GM19324 (cell line): ENCODE results near the gene ZNF649.
"Not testable (repeated sequence)": the region's sequence is repeated elsewhere in the genome, so short reads cannot be mapped to it uniquely, and the experiment has no call there.

Experiments used
- ATAC-seq: cut with Tn5 transposase; IDR thresholded peaks from one replicate; pipeline ENCODE4 v1.9.1; 2021; ENCODE audit warnings: mild to moderate bottlenecking, moderate library complexity; ENCODE audit not compliant: unreplicated experiment, low FRiP score

The ZNF649 gene

DNA sequence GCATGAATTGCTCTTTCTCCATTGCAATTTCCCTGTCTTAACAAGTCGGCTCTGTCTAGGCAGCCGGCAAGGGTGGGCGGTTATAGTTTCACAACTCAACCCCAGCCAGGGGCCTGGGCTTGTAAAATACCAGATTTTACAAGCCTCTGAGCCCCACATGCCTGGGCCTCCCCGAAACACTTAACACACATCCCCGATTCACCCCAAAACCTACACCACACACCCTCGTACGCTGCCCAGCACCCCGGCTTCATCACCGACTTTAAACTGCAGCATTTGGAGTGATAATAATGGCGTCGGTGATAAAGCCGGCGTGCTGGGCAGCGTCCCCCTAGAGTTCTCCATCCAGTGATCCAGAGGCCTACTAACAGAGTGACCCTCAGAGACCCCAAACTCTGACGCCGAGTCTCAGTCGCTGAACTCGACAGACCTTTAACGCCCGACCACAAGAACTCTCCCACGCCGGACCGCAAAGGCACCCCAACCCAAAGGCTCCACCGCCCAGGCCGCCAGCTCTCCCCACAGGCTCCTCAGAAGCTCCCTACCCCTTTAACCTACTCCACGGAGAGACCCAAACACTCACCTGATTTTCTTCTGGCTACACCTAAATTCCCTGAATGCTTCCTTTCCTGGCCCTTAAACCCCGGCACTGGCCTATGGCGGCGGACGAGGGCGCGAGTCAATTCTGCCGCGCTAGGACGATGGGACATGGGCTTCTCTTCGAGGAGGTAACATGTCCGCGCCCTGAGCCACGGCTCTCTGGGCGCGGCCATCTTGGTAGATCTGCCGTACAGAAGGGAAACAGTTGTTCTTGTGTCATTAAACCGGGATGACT, at the start of gene ZNF649:
ZNF649 (minus strand) TSS at position 687 of the 835 bp plus-strand sequence. CDS start 4,910 bp downstream, outside the sequence.
- ATAC-seq: peak; percentile 78

DNA sequence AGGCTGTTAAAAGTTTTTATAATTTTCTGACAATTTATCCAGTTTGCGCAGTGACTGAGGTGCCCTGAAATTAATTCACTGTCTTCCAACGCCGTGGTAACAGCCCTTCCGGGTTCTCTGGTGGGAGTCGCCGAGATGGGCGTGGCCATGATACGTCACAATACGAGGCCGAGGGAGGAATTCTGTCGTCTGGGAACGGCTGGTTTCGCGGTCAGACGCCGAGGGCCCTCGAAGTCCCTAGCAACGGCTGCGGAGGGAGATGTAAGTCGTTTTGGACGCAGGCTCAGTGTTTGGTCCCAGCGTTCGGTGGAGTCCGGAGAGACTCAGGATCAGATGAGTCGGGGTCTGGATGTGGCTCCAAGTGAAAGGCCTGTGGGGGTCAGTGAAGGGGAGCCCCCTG, 44.2 kb upstream of the ZNF649 start:
- ATAC-seq: no peak

DNA sequence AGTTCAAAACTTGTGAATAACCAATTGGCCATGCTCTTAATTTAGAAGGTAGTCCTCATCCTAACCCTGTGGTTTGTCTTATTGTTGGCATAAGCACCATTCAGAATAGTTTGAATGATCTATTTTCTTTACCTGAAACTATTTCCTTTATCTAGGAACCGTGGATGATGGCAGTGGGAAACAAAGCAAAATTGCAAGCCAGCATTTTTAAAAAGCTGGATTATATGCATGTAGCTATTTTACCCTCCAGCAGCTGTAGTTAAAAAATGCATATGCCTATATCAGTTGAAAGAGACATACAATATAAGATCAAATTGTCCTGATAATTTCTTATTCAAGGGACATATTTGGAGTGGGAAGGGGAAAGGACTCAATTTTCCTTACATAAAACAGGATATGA, 41.8 kb upstream of the ZNF649 start:
- no peak for ATAC-seq

DNA sequence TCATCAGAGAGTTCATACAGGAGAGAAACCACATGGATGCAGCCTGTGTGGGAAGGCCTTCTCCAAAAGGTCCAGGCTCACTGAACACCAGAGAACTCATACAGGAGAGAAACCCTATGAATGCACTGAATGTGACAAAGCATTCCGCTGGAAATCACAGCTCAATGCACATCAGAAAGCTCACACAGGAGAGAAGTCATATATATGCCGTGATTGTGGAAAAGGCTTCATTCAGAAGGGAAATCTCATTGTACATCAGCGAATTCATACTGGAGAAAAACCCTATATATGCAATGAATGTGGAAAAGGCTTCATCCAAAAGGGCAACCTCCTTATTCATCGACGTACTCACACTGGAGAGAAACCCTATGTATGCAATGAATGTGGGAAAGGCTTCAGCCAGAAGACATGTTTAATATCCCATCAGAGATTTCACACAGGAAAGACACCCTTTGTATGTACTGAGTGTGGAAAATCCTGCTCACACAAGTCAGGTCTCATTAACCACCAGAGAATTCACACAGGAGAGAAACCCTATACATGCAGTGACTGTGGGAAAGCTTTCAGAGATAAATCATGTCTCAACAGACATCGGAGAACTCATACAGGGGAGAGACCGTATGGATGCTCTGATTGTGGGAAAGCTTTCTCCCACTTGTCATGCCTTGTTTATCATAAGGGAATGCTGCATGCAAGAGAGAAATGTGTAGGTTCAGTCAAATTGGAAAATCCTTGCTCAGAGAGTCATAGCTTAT, 40.2 kb upstream of the ZNF649 start:
- no peak for ATAC-seq

GRCh38 chr19:51938936-51939335, 34.1 kb upstream of the ZNF649 start:
- no peak for ATAC-seq

DNA sequence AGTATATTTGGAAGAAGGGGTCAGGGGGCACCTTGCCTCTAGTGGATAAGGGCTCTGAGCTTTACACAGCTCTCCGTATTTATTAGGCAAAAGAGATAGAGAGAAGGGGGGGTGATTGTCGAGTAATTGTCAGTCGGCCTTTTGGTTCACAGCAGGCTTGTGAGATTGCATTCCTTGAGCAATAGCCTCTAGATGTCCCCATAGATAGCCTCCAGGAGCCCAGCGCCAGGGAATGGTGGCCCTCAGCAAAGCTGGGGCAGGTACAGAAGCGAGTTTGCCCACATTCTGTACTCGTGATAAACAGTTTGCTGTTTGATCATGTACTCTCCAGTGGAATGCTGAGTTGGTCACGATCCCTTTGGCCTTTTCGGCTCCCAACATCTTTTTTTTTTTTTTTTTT, 27.1 kb upstream of the ZNF649 start:
- ATAC-seq: no peak

DNA sequence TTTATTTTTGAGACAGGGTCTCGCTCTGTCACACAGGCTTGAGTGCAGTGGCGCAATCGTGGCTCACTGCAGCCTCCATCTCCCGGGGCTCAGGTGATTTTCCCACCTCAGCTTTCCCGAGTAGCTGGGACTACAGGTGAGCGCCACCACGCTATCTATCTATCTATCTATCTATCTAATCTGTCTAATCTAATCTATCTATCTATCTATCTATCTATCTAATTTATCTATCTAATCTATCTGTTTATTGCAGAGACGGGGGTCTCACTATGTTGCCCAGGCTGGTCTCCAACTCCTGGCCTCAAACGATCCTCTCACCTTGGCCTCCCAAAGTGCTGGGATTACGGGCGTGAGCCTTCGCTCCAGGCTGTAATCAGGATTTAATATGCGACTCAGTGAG, 23.0 kb upstream of the ZNF649 start:
- no peak for ATAC-seq

GRCh38 chr19:51926784-51927741, 22.2 kb upstream of the ZNF649 start, which contains the start of gene ZNF613:
Gene ZNF613 (plus strand): TSS chr19:51927472. CDS start chr19:51936221, 8,749 bp downstream.
- ATAC-seq: peak; percentile 85

- no peak for ATAC-seq
Observed at GRCh38 chr19:51926426-51926783, 21.6 kb upstream of the ZNF649 start.

- no peak for ATAC-seq
Observed at GRCh38 chr19:51921949-51922348, 17.1 kb upstream of the ZNF649 start.

- no peak for ATAC-seq
Observed at GRCh38 chr19:51919606-51920005, 14.8 kb upstream of the ZNF649 start.

GRCh38 chr19:51916167-51916566, 11.3 kb upstream of the ZNF649 start:
- ATAC-seq: no peak

DNA sequence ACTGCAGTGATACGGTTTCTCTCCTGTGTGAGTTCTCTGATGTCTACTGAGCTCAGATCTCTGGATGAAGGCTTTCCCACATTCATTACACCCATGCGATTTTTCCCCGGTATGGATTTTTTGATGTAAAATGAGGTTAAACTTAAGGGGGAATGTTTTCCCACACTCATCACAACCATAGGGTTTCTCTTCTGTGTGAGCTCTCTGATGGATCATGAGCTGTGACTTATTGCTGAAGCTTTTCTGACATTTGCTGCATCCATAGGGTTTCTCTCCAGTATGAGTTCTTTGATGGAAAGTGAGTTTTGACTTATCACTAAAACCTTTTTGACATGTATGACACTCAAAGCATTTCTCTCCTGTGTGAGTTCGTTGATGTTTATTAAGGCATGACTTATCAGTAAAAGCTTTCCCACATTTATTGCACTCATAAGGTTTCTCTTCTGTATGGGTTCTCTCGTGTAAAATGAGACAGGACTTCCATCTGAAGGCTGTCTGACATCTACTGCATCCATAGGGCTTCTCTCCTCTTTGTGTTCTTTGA, 10.6 kb upstream of the ZNF649 start:
- no peak for ATAC-seq

DNA sequence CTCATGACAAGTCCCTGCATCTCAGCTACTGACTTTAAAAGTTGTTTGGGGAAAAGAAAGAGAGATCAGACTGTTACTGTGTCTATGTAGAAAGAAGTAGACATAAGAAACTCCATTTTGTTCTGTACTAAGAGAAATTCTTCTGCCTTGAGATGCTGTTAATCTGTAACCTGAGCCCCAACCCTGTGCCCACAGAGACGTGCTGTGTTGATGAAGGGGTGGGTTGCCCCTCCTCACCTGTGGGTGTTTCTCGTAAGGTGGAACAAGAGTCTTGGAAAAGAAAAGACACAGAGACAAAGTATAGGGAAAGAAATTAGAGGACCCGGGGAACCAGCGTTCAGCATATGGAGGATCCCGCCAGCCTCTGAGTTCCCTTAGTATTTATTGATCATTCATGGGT, 3.2 kb upstream of the ZNF649 start:
- ATAC-seq: not testable (repeated sequence)

- ATAC-seq: not testable (repeated sequence)
Observed at GRCh38 chr19:51906108-51906507, 1.3 kb upstream of the ZNF649 start.

DNA sequence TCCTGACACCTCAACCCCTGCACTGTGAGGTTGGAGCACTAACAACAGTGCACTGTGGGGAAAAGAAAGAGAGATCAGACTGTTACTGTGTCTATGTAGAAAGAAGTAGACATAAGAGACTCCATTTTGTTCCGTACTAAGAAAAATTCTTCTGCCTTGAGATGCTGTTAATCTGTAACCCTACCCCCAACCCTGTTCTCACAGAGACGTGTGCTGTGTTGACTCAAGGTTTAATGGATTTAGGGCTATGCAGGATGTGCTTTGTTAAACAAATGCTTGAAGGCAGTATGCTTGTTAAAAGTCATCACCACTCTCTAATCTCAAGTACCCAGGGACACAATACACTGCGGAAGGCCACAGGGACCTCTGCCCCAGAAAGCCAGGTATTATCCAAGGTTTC, 822 bp upstream of the ZNF649 start:
- not testable (repeated sequence) for ATAC-seq

DNA sequence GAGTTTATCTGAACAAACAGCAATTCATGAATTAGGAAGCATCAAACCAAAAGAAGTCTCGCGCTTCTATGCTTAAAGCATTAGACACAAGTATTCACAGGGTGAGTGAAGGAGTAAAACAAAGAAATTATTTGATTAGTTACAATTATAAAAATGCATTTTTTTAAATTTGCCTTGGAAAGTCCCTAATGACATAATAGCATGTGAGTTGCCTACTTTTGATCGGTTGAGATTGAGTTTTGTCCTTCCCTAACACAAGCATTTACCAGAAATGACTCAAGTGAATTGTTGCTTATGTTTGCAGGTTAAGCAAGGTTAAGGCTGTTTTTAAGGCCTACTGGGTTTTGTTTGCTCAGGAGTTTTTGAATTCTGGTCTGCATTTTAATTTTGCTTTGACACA, 389 bp upstream of the ZNF649 start:
- ATAC-seq: no peak

DNA sequence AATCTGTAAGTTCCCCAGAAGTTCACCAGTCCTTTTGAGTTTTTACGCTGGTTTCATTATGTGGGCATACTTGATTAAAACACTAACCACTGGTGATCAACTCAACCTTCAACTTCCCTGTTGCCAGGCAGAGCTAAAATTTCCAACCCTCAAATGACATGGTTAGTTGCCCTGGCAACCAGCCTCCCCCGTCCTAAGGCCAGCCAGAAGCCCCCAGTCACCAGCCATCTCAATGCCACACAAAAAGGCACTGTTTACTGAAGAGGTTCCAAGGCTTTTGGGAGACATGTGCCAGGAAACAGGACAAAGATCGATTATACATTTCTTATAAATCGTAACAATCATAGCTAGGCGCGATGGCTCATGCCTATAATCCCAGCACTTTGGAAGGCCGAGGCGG, 1.6 kb downstream of the ZNF649 start:
- no peak for ATAC-seq

DNA sequence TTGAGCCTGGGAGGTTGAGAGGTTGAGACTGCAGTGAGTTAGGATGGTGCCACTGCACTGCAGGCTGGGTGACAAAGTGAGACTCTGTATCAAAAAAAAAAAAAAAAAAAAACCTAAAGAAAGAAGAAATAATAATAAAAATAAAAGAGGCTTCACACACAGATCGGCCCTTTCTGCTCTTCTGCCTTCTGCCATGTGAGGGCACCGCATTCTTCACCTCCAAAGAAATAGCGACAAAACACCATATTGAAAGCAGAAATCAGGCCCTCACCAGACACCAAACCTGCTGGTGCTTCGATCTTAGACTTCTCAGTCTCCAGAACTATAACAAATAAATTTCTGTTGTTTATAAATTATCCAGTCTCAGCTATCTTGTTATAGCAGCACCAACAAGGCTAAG, 3.0 kb downstream of the ZNF649 start:
- no peak for ATAC-seq

DNA sequence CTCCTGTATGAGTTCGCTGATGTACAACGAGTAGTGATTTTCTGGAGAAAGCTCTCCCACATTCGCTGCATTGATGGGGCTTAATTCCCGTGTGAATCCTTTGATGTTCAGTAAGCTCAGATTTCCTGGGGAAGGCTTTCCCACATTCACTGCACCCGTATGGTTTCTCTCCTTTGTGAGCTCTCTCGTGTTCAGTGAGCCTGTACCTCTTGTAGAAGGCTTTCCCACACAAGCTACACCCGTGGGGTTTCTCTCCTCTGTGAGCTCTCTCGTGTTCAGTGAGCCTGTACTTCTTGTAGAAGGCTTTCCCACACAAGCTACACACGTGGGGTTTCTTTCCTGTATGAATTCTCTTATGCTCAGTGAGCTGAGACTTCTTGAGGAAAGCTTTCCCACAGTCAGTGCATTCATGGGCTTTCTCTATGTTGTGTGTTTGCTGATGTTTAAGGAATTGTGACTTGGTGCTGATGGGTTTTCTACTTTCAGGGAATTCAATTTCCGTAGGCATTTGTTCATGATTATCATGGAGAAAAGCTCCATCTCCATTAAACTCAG, 13.5 kb downstream of the ZNF649 start:
- ATAC-seq: no peak
